ENCODE measurements around the gene ATRIP.

Gene ATRIP

GRCh38 chr3:48423883-48424695, 22.4 kb upstream of the ATRIP start:
- DNase-seq (ENCODE audit: low spot score), result no peak

GRCh38 chr3:48425281-48425812, 21.2 kb upstream of the ATRIP start:
- no peak for DNase-seq (ENCODE audit: low spot score)

- no peak for DNase-seq (ENCODE audit: low spot score)
Observed at GRCh38 chr3:48426401-48426909, 20.1 kb upstream of the ATRIP start.

GRCh38 chr3:48426944-48427629, 19.4 kb upstream of the ATRIP start:
- no peak for DNase-seq (ENCODE audit: low spot score)

GRCh38 chr3:48427630-48427962, 18.9 kb upstream of the ATRIP start:
- no peak for DNase-seq (ENCODE audit: low spot score)

GRCh38 chr3:48428088-48428571, 18.4 kb upstream of the ATRIP start:
- no peak for DNase-seq (ENCODE audit: low spot score)

GRCh38 chr3:48428572-48429316, 17.8 kb upstream of the ATRIP start:
- no peak for DNase-seq (ENCODE audit: low spot score)

GRCh38 chr3:48429317-48429959, 17.1 kb upstream of the ATRIP start:
- peak; percentile 46 for DNase-seq (ENCODE audit: low spot score)

- no peak for DNase-seq (ENCODE audit: low spot score)
Observed at GRCh38 chr3:48429960-48430707, 16.4 kb upstream of the ATRIP start, which contains the start of gene PLXNB1. Gene PLXNB1, minus strand, starts transcription at chr3:48430086. Its CDS starts 5,475 bp downstream, at chr3:48424611.

- DNase-seq (ENCODE audit: low spot score), result no peak
Observed at GRCh38 chr3:48430708-48431101, 15.8 kb upstream of the ATRIP start.

- no peak for DNase-seq (ENCODE audit: low spot score)
Observed at GRCh38 chr3:48431224-48432029, 15.1 kb upstream of the ATRIP start.

- DNase-seq (ENCODE audit: low spot score), result no peak
Observed at GRCh38 chr3:48432411-48433371, 13.8 kb upstream of the ATRIP start.

- no peak for DNase-seq (ENCODE audit: low spot score)
Observed at GRCh38 chr3:48433472-48434118, 12.9 kb upstream of the ATRIP start.

- no peak for DNase-seq (ENCODE audit: low spot score)
Observed at GRCh38 chr3:48434591-48435222, 11.8 kb upstream of the ATRIP start.

- no peak for DNase-seq (ENCODE audit: low spot score)
Observed at GRCh38 chr3:48435223-48435595, 11.3 kb upstream of the ATRIP start.

GRCh38 chr3:48435774-48436476, 10.6 kb upstream of the ATRIP start:
- DNase-seq (ENCODE audit: low spot score), result peak; percentile 87

- no peak for DNase-seq (ENCODE audit: low spot score)
Observed at GRCh38 chr3:48436477-48436787, 10.1 kb upstream of the ATRIP start.

Measured in CD4-positive, alpha-beta T cell treated with Interleukin-6 at 100 ng/mL for 8 hours (primary cell).